GM21515 (cell line): ENCODE results near the gene TARS3.
"Not testable (repeated sequence)": the region's sequence is repeated elsewhere in the genome, so short reads cannot be mapped to it uniquely, and the experiment has no call there.

Experiments used
- ATAC-seq: cut with Tn5 transposase; IDR thresholded peaks from one replicate; pipeline ENCODE4 v1.9.1; 2021; ENCODE audit not compliant: unreplicated experiment

Gene TARS3

DNA sequence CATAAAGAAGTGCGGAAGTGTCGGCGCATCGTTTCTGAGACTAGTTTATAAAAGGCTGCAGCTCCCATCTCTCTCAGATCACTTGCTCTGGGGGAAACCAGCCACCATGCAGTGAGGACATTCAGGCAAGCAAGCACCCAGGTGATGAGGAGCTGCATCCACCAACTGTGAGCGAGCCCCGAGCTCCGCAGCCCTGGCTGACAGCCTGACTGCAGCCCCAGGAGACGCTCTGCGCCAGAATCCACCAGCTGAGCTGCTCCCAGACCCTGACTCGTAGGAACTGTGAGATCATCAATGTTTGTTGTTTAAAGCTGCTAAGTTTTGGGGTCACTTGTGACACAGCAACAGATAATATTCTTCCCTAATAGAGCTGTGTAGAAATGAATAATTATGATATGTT, 67.1 kb downstream of the TARS3 start:
- ATAC-seq: no peak

DNA sequence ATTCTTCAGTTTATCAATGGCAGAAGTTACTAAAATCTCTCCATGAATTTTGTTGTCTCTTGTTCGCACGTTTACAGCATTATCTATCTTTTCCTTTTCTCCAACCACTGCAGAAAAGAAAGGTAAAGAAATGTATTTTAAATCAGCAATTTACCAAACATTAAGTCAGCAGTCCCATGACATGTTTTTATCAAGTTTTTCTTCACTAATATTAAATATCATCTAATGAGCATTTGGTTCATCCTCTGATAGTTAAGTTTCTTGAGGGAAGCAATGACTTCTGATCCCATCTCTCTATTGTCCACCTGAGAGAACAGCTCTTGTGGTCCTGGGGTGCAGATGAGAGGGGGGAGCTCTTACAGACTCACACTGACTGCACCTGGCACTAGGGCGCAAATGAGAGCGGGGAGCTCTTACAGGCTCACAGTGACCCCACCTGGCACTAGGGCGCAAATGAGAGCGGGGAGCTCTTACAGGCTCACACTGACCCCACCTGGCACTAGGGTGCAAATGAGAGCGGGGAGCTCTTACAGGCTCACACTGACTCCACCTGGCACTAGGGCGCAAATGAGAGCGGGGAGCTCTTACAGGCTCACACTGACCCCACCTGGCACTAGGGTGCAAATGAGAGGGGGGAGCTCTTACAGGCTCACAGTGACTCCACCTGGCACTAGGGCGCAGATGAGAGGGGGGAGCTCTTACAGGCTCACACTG, 69.5 kb downstream of the TARS3 start:
- not testable (repeated sequence) for ATAC-seq

DNA sequence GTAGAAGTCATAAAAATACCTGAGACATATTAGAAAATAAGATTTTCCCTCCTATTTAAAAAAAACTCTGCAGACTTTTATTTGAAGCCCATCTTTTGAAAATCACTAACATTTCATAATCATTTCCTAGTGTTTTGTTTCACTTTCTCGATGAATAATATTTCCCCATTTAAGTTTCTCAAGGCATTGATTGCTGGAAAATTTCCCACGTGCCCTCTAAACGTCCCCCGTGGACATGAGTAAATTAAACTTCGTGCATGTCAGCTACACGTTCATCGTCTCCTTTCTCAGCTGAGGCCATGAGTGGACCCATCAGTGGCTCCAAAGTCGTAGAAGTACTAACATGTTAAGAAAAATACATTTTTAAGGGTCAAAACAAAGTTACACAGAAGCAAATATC, 70.1 kb downstream of the TARS3 start:
- no peak for ATAC-seq

DNA sequence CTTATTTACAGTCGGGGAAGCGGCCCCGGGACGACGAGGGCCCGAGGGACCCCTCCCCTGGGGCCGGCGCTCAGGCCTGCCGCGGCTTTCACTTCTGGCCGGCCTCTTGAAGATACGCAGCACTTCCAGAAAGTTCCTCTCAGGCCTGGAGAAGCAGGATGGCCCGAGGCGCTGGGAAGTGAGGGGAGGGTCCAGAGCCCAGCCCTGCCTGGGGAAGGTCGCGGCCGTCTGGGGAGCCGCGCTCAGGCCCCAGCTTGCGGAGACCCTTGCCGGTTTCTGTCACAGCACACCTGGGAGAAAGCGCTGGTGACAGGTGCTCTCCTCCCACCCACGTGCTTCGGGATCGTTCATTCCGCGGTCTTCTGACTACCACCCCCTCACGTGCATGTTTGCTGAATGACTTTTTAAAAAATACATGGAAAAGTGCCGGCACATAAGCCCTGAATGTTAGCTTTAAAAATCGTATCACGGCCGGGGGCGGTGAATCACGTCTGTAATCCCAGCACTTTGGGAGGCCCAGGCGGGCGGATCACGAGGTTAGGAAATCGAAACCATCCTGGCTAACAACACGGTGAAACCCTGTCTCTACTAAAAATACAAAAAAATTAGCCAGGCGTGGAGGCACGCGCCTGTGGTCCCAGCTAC, 71.4 kb downstream of the TARS3 start:
- no peak for ATAC-seq

DNA sequence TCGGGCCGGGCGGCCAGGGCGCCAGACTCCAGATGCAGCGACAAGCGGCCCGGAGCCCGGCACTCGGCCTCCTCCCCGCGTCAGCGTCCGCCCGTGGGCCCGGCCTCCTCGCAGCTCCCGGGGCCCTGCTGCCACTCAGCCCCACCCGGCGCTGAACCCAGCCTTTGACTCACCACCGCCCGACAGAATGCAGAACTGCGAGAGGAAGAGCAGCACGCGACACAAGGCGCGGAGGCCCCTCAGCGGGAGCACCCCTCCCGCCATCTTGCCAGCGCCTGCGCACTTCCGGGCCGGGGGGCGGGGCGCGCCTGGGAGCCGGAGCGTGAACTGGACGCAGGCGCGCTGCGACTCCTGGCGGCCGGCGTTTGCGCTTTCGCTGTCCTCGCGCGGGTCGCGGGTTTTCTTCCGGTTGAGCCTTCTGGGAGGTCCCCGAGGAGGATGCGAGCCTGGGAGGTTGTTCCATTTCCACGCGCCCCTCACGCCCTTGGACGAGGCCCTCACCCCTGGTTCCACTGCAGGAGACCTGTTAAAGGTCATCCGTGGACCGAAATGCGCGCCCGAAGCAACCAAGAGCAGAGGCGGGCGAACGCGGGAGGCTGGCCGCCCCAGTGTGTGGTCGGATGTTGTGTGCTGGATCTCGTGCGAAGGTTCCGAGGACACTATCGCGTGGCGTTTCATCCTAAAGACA, 72.0 kb downstream of the TARS3 start, which contains the start of gene TM2D3:
Gene TM2D3 (minus strand): TSS at position 284 of the 688 bp plus-strand sequence. CDS start 20 bp downstream, at position 264.
- ATAC-seq: peak; percentile 85

DNA sequence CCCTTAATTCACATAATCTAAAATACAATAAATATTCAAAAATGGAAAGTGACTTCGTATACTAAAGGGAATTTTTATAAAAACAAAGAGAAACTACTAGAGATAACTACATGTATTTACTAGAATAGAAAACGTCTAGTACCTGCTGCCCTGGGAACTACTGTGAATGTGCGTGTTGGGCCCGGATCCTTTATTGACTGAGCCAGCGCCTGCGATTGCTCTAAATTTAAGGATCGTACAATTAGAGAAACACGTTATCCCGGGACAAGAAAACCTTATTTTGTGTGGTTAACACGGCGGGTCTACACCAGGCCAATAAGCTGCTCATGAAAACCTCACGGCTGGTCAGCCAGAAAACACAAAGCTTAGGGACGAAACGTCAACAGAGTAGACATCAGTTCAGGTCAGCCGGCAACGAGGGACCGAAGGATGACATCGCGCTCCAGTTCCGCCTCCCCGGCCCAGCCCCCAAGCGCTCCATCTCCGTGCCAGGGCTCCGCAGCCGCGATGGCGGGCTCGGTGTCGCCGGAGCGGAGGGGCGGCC, 72.6 kb downstream of the TARS3 start:
- ATAC-seq: peak; percentile 56

DNA sequence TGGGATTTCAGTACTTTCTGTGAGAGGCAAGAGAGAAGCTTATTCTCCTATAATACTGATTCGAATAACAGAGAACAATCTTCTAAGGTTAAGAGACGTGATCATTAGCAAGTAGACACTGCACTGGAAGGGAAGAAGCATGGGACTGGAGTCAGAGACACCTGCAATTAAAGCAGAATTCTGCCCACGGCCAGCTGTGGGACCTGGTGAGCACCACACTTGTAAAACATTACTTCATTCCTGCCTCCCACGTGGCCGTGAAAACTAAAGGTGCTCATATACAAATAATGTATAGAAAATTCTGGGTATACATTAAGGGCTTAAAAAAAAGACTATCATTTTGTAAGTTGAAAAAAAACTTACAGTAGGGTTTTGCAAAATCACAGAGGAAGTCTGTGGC, 74.1 kb downstream of the TARS3 start:
- ATAC-seq: no peak

DNA sequence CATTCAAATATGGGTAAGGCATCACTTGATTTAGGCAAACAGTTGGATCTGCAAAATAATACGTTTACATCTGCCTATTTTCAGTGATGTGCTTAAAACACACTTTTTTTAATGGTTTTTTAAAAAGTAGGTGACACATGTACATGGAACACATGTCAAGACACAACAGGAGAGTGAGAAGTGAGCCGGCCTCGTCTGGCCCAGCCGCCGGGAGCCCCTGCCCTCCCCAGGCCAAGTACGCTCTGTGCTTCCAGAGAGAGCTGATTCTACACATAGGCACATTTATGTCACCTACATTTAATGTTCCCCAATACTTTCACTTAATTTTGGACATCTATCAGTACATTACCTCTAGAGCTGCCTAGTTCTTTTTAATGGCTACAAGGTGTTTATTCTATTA, 75.9 kb downstream of the TARS3 start:
- no peak for ATAC-seq

DNA sequence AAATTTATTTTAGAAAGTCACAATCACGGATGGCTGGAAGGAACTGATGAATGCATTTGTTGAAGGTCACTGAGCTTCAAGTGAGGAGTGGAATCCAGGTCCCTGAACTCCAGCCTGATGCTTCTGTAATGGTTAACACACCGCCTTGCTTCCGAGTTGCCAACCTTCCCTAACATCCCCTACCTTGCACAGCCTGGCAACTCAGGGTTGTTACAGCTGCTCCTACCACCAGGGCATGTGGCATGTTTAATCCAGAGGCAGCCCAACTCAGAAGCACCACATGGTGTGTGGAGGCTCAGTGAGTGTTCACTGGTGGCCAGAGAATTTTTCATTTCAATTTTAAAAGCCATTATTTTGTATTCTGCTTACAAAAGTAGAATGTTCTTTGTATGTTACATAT, 77.0 kb downstream of the TARS3 start:
- ATAC-seq: no peak

DNA sequence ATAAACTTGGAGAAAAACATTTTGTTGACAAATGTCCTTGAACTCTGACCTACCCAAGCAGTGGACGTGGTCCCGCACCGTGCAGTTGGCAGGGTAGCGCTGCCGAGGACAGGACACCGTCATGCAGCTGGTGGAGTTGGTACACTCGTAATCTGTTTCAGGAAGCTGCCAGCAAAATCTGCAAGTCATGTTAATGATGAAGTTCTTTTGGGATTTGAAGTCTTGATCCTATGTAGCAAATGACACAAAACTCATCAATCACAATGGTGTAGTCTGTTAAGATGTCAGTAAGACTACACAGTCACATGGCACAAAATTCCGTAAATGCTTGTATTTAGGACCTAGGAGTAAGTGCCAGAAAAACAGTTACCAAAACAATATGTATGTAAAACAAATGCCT, 77.6 kb downstream of the TARS3 start:
- ATAC-seq: no peak

DNA sequence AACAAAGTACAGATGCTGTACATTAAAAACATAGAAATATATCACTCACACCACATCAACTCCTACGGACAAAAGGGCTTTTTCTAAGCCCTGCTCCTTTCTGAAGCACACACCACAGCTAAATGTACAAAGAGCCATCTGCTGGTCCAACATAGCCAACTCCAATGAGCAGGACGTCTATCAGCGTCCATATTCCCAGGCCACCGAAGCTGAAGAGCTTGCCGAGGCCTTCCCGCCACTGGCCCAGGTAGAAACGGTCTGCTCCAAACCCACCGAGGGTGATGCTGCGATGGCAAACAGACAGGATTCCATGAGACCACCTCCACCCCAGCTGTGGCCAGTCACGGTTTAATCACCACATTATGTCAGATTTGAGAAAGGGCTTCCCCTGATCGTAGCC, 81.9 kb downstream of the TARS3 start:
- ATAC-seq: no peak

DNA sequence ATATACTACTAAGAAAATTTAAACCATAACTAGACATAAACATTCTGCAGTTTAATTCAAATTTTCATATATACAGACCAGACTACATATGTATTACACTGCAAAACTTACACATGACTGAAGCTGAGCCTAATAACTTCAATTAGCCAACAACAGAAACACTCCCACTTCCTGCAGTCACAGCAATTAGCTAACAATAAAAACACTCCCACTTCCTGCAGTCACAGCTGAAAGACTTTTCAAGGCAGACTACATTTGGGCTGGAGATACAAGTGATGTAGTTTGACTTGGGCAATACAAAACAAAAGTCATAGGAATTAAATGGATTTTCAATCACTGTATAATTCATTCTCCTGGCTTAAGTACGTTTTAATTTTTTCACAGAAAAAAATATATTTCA, 82.4 kb downstream of the TARS3 start:
- no peak for ATAC-seq

DNA sequence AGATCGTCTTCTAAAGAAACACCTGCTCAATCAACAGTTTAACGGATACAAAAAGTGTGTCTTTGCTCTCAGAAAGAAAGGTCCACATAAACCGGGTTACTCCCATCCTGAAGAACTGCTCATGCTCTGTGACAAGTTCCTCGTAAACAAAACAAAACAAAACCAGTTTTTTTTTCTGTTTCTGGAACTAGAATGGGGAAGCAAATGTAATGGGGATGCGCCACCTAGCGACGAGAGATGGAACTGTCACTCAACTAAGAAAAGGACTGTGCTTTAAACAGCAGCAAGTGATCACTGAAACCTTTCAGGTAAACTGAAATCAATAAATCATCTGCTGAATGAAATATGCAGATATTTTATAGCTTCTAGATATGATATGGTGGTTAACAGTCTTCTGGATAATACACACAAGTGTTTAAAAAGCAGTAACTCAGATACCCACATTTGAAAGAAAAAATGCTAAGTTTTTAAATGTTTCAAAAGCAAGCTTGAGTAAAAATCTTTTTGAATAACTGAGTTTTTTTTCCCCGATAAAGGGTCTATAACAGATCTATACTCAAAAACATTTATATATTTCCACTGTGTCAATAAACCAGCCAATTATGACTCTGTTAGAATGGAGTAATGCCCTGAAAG, 83.0 kb downstream of the TARS3 start:
- peak; percentile 56 for ATAC-seq

DNA sequence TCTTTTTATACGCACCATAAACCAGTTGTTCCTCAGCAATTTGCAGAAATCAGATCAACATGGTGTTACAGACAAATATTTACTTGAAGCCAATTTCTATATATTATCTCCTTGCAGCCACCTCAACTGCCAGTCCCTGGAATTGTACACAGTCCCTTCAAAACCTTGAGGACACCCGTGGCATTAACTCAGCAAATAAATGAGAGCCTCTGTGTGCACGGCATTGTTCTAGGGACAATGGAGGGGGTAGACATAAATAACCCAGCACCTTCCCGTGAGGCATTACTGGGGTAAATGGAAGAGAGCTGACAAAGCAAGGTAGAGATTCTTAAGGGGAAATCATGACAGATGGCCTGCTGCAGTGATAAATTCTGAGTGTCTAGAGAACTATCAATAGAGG, 84.6 kb downstream of the TARS3 start:
- ATAC-seq: no peak

DNA sequence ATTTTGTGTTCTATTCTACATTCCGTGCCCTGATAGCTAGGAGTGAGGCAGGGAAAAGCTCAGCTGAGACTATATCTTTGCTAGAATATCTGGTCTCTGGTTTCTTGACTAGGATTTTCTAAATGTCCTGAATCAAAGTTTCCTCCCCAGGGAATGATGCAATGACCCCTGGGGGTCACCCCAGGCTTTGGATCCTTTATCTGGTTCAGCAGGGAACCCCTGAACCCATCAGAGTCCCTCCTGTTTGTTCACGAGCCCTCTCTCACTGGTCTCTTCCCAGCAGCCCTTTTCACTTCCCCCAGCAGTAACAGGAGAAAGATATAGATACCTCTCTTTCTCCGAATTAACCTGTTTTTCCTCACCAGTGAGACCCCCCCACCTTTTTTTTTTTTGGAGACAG, 86.4 kb downstream of the TARS3 start:
- ATAC-seq: no peak

DNA sequence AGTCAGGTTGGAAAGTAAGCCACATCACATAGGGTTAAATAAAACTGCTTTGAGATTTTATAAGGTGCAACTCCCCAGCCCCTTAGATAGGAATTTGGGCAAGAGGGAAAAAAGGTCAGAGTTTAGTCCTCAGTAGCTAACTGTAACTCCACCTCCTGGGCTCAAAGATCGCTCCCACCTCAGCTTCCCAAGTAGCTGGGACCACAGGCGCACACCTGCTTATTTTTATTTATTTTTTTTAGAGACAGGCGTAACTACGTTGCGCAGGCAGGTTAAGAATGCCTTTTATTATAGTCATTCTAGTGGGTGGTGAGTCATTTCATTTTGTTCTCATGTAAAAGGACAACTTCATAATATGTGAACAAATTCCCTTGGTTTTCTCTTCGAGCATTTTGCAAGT, 86.8 kb downstream of the TARS3 start:
- ATAC-seq: no peak

DNA sequence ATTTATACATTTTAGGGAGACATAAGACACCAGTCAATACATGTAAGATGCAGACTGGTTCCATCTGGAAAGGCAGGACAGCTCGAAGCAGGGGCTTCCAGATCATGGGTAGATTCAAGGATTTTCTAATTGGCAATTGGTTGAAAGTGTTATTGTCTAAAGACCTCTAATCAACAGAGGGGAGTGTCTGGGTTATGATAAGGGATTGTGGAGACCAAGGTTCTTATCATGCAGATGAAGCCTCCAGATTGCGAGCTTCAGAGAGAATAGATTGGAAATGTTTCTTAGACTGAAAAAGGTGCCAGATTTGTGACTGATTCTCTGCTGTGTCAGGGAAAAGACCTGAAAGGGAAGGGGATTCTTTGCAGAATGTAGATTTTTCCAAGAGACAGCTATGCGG, 87.2 kb downstream of the TARS3 start:
- no peak for ATAC-seq

DNA sequence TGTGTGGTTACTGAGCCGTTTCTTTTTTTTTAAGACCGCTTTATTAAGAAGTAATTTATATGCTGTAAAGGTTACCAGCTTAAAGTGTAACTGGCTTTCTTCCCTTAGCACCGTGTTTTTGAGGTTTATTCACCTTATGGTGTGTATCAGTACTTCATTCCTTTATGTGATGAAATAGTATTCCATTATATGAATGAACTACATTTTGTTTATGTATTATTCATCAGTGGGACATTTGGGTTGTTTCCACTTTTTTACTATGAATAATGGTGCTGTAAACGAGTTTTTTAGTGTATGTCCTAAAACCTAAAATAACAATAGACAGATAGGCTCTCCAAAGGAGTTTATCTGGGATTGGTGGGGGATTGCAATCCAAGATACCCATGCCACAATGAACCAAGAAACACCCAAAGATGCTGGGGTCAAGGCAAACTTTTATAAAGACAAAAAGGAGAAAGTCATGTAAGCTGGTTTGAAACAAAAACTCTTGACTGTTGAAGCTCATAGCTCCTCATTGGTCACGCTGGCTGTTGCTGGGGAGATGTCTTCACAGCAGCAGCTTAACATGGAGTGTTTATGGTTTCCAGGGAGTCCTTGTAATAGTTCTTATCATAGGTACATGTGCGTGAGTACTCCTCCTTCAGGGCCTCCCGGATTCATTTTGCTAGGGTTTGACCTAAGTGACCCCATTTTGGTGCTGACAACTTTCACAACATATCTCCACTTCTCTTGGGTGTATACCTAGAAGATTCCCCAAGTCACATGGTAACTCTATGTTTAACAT, 88.1 kb downstream of the TARS3 start:
- ATAC-seq: no peak

DNA sequence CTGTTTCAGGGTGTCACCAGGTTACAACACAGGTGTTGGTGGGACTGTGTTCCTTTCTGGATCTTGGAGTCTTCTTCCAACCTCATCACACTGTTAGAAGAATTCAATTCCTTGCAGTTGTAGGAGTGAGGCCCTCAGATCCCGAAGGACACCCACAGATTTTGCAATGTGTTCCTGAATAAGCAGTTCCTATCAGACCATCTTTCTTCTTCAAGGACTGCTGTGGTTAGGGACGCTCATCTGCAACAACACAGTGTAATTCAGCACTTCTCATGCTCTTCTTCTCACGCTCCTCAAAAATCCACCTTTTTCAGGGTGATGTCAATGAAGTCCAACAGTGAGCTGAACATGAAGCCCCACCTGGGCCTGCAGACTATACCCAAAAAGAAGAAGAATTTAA, 90.9 kb downstream of the TARS3 start:
- no peak for ATAC-seq

DNA sequence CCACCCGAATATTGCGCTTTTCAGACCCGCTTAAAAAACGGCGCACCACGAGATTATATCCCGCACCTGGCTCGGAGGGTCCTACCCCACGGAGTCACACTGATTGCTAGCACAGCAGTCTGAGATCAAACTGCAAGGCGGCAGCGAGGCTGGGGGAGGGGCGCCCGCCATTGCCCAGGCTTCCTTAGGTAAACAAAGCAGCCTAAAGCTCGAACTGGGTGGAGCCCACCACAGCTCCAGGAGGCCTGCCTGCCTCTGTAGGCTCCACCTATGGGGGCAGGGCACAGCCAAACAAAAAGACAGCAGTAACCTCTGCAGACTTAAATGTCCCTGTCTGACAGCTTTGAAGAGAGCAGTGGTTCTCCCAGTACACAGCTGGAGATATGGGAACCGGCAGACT, 97.5 kb downstream of the TARS3 start:
- ATAC-seq: not testable (repeated sequence)

DNA sequence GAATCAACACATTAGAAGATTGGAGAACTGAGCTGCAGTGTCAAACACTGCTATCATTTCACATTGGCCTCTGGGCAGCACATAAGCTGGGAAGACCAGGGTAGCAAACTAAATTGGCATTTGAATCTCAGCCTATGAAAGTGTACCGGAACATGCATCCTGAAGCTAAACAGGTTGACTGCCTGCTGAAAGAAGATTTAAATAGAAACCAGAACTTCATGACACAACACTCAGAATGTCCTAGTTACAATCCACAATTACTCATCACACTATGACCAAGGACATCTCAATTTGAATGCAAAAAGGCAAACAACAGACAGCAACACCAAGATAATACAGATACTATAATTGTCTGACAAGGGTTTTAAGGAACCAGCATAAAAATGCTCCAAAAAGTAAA, 98.3 kb downstream of the TARS3 start:
- ATAC-seq: no peak
